Fibroblast of the aortic adventitia (primary cell): ENCODE results near the gene VWF. TPM values are rescaled to one million over a fixed set of nuclear protein-coding genes. Genes with fewer than 3 reads are reported as not detected.

Source experiments
- DNase-seq: peaks from one replicate; pipeline ENCODE4 v3.0.0-alpha.2; 2010; ENCODE audit warnings: low read depth
- H3K4me3 ChIP-seq: 2 replicates; pipeline ENCODE4 v1.5.1; 2011; ENCODE audit warnings: low read depth, mild to moderate bottlenecking, control low read depth, low read length, moderate library complexity
- total RNA-seq: library from RNA; depleted of rRNA; stranded (reverse); fragments of >200 nt; gene quantifications from 2 replicates; pipeline ENCODE4 v1.2.3, GENCODE V29; 2012; ENCODE audit warnings: low replicate concordance
- TF ChIP-seq, protein P1 (sequence below): IDR thresholded peaks from 2 replicates; pipeline ENCODE4 v1.5.1; 2011; ENCODE audit warnings: mild to moderate bottlenecking, low read length, control low read depth, inconsistent platforms; ENCODE audit not compliant: insufficient read depth

Gene VWF
- total RNA-seq, 1 donor = 1.4 TPM

DNA sequence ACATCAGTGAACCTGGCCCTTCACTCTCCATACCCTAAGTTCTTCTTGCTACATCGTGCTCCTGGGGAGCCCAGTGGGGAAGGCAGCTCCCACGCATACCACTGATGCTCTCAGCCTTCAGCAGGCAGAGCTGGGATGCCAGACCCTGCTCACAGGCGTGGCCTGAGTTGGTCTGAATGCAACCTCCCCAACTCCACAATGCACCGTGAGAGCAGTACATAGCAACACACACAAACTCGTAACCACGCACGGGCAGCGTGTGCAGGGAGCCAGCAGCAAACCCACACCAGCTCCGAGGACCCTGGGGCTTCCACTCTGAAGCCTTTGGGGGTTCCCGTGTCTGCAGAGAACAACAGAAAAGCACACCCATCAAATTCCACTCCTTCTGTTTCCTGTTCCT is 216.7 kb downstream of the VWF start:
- TF ChIP-seq, protein P1, sequence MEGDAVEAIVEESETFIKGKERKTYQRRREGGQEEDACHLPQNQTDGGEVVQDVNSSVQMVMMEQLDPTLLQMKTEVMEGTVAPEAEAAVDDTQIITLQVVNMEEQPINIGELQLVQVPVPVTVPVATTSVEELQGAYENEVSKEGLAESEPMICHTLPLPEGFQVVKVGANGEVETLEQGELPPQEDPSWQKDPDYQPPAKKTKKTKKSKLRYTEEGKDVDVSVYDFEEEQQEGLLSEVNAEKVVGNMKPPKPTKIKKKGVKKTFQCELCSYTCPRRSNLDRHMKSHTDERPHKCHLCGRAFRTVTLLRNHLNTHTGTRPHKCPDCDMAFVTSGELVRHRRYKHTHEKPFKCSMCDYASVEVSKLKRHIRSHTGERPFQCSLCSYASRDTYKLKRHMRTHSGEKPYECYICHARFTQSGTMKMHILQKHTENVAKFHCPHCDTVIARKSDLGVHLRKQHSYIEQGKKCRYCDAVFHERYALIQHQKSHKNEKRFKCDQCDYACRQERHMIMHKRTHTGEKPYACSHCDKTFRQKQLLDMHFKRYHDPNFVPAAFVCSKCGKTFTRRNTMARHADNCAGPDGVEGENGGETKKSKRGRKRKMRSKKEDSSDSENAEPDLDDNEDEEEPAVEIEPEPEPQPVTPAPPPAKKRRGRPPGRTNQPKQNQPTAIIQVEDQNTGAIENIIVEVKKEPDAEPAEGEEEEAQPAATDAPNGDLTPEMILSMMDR = no peak
- H3K4me3 ChIP-seq = no peak overlapping the region
- DNase-seq = no peak

DNA sequence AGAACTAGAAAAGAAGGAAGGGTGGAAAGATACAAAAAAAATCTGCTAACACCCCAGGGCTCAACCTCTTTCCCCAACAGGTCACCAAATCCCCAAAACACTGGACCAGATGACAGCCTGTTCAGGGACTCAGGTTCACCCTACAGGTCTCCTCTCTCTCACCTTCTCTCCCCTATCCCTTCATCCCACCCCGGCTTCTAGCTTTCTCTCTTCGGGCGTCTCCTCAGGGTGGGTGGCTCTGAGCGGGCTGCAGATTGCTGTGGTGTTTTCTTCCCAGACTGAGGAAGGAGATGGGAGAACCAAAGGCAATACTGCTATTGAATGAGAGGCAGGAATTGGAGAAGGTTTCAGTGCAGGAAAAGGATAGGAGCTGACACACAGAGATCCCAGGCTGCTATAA is 218.7 kb downstream of the VWF start:
- DNase-seq = no peak
- TF ChIP-seq, protein P1 = no peak

DNA sequence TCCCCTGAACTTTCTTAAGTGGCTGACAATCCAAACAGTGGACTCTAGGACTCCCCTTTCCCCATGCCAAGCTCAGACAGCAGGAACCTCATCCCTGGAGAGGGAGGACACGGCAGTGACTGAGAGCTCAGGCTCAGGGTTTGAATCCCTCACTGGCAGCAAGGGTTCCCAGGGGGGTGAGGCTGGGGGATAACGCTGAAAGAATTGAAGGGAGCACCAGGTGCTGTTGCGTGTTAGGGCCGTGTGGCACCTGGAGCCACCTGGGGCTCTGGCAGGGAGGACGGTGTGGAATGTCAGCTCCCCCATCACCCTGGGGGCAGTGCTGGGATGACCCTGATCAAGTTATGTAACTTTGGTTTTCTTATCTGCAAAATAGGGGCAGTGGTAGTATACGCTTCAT is 219.5 kb downstream of the VWF start:
- TF ChIP-seq, protein P1 = no peak
- H3K4me3 ChIP-seq = no peak overlapping the region
- DNase-seq = no peak

More for the DNA sequence above, 218.7 kb downstream of the VWF start:
- H3K4me3 ChIP-seq = no peak overlapping the region

DNA sequence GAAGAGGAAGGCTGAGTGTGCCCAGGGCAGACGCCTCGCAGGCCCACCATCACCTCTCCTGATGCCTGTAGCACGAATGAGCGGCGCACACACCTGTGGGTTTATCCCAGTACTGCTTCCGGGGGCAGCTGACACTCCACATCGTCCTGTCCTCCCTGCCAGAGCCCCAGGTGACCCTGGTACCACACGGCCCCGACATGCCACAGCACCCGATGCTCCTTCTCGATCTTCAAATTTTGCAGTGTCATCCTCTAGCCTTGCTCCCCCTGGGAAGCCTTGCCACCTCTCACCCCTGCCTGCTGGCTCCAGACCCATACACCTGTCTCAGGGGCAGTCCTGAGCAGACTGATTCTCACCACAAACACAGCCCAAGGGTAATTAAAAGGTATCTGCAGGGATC is 220.0 kb downstream of the VWF start:
- no peak overlapping the region for H3K4me3 ChIP-seq
- DNase-seq = no peak
- TF ChIP-seq, protein P1 = no peak

DNA sequence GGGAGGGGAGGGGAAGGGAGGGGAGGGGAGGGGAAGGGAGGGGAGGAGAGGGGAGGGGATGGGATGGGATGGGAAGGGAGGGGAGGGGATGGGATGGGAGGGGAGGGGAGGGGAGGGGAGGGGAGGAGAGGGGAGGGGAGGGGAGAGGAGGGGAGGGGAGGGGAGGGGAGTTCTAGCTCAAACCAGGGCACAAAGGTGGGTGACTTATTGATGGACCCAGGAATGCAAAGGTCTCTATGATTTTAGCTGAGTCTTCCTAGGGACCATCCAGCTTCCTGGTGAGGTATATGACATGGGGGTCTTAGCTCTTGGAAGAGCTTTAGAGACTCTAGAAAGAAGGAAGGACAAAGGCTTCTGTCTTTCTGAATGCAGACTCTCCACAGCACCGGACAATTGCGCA is 221.7 kb downstream of the VWF start:
- H3K4me3 ChIP-seq = no peak overlapping the region
- no peak for DNase-seq
- TF ChIP-seq, protein P1 = no peak

DNA sequence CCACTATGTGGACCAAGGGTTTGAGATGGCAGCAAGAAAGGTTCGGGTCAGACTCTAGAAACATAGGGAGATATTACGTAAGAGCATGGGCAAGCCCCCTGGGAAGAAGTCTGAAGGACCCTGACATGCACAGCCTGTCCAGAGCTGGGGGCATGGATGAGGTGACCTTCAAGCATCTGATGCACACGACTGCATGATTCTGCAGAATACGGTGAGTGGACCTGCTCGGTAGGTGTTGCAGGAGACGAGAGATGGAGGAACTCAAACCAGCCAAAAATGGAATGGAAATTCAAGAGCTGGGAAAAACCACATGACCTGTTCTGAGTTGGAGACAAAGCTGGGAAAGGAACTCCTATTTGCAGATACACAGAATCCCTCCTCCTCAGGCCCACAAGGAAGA is 223.1 kb downstream of the VWF start:
- TF ChIP-seq, protein P1 = no peak
- DNase-seq = no peak
- H3K4me3 ChIP-seq = no peak overlapping the region

DNA sequence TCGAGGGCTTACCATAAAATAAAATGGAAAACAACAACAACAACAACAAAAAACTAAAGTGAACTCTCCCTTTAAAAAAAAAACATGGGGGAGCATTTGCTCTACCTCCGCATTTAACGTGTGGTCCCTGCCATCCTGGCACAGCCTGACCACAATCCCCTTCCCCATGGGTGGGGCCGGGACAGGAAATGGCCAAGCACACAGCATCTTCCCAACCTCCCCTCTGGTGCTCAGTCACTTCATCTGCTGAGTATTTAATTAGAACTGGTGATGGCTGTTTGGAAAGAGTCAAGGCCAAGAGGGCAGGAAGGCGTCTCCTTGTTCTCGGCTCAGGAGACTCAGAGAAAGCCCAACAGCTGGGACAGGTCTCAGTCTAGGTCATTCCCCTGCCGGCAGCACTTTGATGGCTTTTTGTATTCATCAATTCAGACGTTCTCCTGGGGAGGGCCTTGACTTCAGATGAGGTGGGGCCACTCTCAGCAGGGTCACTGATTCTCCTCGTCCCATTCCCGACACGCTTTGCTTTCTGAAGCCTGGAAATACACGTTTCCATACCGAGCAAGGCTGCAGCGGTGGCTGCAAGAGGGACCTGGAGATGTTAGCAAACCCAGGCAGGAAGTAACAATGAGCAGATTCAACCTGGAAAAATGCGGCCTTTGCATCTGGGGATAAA is 223.8 kb downstream of the VWF start:
- H3K4me3 ChIP-seq = no peak overlapping the region
- TF ChIP-seq, protein P1 = no peak
- DNase-seq = no peak
